SHP77 (cell line): ENCODE results near the gene CADPS2.

Experiments used
- DNase-seq, 2 experiments: peaks; one replicate each; lab custom pipeline; 2025; lab: John Stamatoyannopoulos, UW

The CADPS2 gene

GRCh38 chr7:122768827-122769226, 117.4 kb downstream of the CADPS2 start:
- no peak for DNase-seq

- no peak for DNase-seq
These were observed 118.9 kb downstream of the CADPS2 start for GRCh38 chr7:122767339-122767738.

DNA sequence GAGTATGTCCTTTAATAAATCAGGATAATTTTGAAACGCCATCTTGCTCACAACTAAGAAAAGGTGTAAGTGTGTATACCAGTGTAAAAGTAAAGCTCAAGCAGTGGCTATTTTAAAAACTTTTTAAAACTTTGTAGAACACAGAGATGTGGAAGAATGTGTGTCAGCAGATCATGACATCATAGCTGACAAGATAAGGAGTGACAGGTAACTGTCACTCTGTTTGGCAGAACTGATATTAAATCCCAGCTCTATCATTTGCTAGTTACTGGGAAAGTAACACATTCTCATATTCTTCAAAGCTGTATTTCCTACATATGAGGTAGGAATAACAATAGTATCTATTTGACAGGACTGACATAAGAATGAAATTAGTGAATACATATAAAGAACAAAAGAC, 119.7 kb downstream of the CADPS2 start:
- DNase-seq, result no peak

DNA sequence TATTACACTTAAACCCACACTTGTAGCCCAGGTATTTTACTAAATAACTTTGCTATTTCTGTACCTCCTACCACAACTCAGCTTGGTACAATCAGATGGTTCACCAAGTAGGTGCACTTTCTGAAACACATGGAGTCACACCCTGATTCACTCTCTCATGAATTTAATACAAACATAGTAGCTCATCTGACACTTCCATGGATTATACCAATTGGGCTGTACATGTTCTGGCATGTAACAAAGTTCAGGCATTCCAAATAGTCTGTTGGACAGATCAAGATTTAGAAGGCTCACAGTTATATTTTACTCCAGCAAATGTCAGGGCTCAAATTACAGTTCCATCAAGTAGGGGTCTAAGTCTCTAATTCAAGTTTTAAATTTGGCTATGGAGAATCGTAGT, 121.4 kb downstream of the CADPS2 start:
- DNase-seq, result no peak

- no peak for DNase-seq
These were observed 122.2 kb downstream of the CADPS2 start for GRCh38 chr7:122764020-122764419.

DNA sequence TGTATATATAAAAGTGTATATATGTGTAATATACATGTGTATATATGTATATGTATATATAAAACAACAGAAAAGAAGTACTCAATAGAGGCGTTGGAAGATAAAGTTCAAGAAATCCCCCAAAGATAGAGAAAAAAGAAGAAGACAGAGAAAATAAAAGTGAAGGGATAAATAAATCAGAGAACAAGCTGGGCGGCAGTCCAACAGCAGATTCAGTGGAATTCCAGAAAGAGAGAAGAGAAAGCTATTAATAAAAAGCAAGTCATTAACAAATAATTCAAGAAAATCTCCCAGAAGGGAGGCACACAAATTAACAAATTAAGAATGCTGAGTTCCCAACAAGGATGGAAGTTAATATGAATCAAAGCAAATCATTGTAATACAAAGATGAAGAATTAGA, 124.2 kb downstream of the CADPS2 start:
- no peak for DNase-seq

GRCh38 chr7:122758501-122758900, 127.8 kb downstream of the CADPS2 start:
- no peak for DNase-seq

- DNase-seq, result no peak
These were observed 129.4 kb downstream of the CADPS2 start for GRCh38 chr7:122756860-122757259.

GRCh38 chr7:122755696-122756095, 130.6 kb downstream of the CADPS2 start:
- DNase-seq, result no peak

GRCh38 chr7:122752583-122752982, 133.7 kb downstream of the CADPS2 start:
- no peak for DNase-seq

DNA sequence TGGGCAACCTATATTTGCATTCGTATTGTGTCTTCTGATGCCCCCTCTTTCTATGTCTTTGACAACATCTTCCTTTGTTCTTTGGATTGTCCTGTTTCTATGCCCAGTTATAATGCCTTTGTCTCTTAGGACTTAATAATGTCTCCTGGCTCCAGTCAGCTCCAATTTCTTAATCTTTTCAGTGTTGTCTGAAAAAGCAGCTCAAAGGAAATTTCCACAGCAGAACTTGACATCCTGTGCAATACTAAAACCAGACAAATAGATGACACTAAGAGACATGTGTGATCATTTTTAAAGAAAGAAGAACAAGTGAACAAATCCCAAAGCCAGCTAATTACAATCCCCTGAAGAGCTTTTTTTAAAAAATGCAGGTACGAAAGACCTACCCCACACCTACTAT, 135.9 kb downstream of the CADPS2 start:
- no peak for DNase-seq

GRCh38 chr7:122748195-122748594, 138.1 kb downstream of the CADPS2 start:
- no peak for DNase-seq

DNA sequence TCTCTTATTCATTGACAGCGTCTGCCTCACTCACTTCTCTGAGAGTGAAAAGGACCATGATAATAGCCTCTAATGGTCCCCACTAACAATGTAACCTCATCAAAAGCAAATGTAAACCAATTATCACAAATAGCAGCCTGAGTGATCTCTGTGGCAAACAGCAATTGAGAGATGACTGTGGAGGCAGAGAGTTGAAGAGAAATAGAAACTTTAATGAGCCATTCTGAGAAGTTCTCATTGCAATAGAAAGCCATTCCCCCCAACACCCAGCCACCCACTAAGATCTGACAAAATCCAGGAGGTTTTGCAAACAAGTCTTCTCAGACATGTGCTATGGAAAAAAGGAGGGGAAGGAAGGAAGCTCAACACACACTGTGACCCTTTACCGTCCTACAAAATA, 139.3 kb downstream of the CADPS2 start:
- no peak for DNase-seq

DNA sequence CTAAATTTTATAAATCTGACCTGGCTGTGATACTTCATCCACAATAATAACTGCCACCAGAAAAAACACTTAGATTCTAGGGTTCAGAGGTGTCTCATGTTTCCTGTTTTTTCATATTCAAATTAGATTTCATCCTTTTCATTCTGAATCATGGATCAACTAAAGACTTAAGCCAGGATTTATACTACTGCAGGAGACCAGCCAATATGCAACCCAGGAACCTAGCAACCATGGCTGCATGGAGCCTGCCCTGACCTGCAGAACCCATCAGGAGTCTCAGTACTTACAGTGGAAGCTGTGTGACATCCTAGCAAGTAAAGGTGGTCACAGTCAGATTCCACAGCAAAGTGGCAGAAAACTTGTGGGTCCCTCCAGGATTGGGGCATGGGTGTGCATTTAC, 143.0 kb downstream of the CADPS2 start:
- DNase-seq, result no peak

GRCh38 chr7:122738947-122739346, 147.3 kb downstream of the CADPS2 start:
- no peak for DNase-seq

DNA sequence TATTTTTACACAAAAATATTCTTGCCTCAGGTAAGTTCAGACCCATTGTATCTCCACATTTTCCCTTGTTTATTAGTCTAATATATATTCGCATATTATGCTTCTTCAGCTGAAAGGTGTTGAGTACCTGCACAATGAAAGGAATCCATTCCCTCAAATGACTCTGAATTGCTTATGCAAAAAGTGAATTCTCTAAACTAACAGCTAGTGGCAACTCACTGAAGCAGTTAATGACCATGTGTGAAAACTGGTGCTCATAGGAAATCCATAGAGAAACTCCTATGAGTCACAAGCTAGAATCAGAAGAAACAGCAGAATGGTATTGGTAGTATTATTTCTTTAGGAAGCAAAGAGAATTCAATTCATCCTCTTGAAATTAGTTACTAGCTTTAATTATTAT, 150.1 kb downstream of the CADPS2 start:
- DNase-seq, result no peak

- no peak for DNase-seq
These were observed 158.5 kb downstream of the CADPS2 start for GRCh38 chr7:122727759-122728158.

GRCh38 chr7:122727354-122727753, 158.9 kb downstream of the CADPS2 start:
- no peak for DNase-seq

DNA sequence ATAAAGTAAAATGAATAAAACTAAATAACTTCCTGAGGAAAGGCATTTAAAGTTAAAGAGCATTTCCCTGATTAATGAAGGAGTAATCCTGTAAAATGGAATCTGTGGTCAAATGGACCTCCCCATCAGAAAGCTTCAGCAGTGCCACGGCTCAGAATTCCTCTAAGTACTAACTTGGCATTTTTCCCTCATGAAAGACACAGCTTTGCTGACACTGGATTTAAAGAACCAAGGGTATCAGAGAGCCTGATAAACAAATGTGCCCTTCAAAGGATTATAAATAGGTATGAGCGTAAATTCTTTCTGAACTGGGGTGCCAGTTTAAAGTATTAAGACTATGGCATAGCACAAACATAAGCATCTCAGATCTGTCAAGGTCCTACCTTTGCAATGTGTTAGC, 159.4 kb downstream of the CADPS2 start:
- DNase-seq, result no peak

- DNase-seq, result no peak
These were observed 161.9 kb downstream of the CADPS2 start for GRCh38 chr7:122724366-122724765.

GRCh38 chr7:122719010-122719578, 167.2 kb downstream of the CADPS2 start:
- no peak for DNase-seq

- no peak for DNase-seq
These were observed 168.7 kb downstream of the CADPS2 start for GRCh38 chr7:122717356-122718089.

DNA sequence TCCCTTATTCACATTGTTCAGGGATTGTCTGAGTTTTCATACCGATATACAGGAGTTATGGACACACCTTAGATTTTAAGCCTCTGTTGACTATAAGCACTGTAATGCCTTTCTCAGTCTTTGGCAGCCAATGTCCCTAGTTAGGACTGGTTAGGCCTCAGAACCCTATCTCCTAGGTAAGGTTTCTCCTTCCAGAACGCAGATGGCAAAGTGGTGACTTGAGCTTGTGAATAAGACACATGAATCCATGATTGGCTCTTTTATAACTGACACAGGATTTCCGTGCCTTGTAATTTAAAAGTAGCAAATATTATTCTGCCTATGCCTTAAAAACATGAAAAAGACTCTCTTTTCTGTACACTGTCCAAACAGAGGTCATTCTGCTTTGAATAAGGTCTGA, 171.1 kb downstream of the CADPS2 start:
- no peak for DNase-seq

GRCh38 chr7:122710916-122711315, 175.3 kb downstream of the CADPS2 start:
- DNase-seq, result no peak
